ENCODE data around the gene CPXM1. TPM values are rescaled to one million over a fixed set of nuclear protein-coding genes. Genes with fewer than 3 reads are reported as not detected.

CPXM1 gene
- total and polyA plus RNA-seq, 10 of the 15 experiments (the other 5 are each of a cell fraction or from before 2014, with no cell fraction given): 0.22 to 3.9 (median 0.63) TPM; not detected in 2

DNA sequence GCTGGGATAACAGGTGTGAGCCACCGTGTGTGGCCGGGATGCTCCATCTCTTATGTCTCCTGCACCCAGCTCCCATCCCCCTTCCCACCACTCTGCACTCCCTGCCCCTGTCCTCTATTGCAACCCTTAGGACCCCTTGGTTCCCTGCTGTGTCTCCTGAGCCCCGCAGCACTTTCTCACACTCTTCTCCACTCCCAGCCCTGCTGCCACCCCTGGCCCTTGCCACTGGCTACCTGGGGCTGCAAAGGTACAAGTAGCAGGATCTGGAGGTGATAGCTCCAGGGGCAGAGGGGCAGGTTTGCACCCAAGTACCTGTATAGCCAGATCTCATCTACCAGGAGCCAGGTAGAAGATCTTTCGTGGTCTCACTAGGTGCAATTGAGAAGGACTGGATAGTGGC, 6.6 kb upstream of the CPXM1 start (continued):
- no peak for TF ChIP-seq STAT1 (conservative IDR thresholded peaks at IDR 0.05)

DNA sequence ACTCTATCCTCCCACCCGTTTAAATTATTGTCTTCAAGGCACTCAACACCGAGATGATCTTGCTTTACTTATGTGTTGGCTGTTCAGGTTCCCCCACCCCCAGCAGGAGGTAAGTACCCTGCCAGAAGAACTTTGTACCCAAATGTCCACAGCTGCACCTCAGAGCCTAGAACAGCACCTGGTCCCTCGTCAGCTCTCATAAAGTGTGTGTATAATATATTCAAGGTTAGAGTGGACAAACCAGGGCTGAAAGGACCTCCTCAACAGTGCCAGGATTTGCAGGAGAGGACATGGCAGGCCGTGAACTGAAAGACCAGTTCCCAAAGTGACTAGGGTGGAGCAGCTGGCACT, 5.9 kb upstream of the CPXM1 start:
- Histone ChIP-seq H3K9ac (ENCODE audit: control insufficient read depth, insufficient read depth, low read length) (no peak overlapping the region), H3K27ac (ENCODE audit: control insufficient read depth, insufficient read depth) (no peak overlapping the region), H2AFZ (ENCODE audit: control insufficient read depth, low read depth, low read length) (no peak overlapping the region), H4K20me1 (ENCODE audit: control insufficient read depth, insufficient read depth) (no peaks in the 10 kb centered on the region), H3K36me3 (ENCODE audit: control insufficient read depth in 2 of 2, insufficient read depth in 2 of 2, low read length in 1 of 2) (no peaks in the 10 kb centered on the region), H3K4me1 (ENCODE audit: control insufficient read depth, insufficient read depth, low read length) (no peaks in the 10 kb centered on the region), H3K9me3 (replicated peaks; ENCODE audit: control insufficient read depth, insufficient read depth, low read length) (no peaks in the 10 kb centered on the region), H3K4me3 (no peak overlapping the region), H3K4me2 (ENCODE audit: control insufficient read depth, insufficient read depth) (no peak overlapping the region), H3K79me2 (ENCODE audit: control insufficient read depth, insufficient read depth, low read length) (no peaks in the 10 kb centered on the region), H3K27me3 (replicated peaks in 1 of 2; ENCODE audit: control insufficient read depth in 2 of 2, insufficient read depth in 2 of 2, low read length in 1 of 2) (peaks cover 5 to 15% of the 10 kb centered on the region in 2 experiments)
- ChIA-PET CTCF (no interaction called here), POLR2A (no interaction called here), SMC1A (ENCODE audit: uncharacterized antibody, unreplicated experiment) (no interaction called here), RAD21 (ENCODE audit: unreplicated experiment) (no interaction called here)
- intact Hi-C loops (cut with micrococcal nuclease; ENCODE audit: unreplicated experiment): no loop called here
- 0% methylated on average over 4 of the region's 4 CpGs for WGBS (ENCODE audit: insufficient coverage, insufficient replicate concordance, low lambda C conversion rate, missing lambda C conversion rate)
- no peak for ATAC-seq
- TF ChIP-seq, protein P1, sequence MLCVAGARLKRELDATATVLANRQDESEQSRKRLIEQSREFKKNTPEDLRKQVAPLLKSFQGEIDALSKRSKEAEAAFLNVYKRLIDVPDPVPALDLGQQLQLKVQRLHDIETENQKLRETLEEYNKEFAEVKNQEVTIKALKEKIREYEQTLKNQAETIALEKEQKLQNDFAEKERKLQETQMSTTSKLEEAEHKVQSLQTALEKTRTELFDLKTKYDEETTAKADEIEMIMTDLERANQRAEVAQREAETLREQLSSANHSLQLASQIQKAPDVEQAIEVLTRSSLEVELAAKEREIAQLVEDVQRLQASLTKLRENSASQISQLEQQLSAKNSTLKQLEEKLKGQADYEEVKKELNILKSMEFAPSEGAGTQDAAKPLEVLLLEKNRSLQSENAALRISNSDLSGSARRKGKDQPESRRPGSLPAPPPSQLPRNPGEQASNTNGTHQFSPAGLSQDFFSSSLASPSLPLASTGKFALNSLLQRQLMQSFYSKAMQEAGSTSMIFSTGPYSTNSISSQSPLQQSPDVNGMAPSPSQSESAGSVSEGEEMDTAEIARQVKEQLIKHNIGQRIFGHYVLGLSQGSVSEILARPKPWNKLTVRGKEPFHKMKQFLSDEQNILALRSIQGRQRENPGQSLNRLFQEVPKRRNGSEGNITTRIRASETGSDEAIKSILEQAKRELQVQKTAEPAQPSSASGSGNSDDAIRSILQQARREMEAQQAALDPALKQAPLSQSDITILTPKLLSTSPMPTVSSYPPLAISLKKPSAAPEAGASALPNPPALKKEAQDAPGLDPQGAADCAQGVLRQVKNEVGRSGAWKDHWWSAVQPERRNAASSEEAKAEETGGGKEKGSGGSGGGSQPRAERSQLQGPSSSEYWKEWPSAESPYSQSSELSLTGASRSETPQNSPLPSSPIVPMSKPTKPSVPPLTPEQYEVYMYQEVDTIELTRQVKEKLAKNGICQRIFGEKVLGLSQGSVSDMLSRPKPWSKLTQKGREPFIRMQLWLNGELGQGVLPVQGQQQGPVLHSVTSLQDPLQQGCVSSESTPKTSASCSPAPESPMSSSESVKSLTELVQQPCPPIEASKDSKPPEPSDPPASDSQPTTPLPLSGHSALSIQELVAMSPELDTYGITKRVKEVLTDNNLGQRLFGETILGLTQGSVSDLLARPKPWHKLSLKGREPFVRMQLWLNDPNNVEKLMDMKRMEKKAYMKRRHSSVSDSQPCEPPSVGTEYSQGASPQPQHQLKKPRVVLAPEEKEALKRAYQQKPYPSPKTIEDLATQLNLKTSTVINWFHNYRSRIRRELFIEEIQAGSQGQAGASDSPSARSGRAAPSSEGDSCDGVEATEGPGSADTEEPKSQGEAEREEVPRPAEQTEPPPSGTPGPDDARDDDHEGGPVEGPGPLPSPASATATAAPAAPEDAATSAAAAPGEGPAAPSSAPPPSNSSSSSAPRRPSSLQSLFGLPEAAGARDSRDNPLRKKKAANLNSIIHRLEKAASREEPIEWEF (IDR thresholded peaks at IDR 0.05; ENCODE audit: insufficient replicate concordance, low read depth, low read length): no peak
- TF ChIP-seq EP300 (IDR thresholded peaks at IDR 0.05; ENCODE audit: borderline replicate concordance in 1 of 2, control insufficient read depth in 1 of 2, low read depth in 2 of 2, low read length in 2 of 2) (no peak), FOXM1 (IDR thresholded peaks at IDR 0.05; ENCODE audit: low read depth, low read length) (no peak)
- DNase-seq (ENCODE audit: low read depth, low spot score): no peak
- in situ Hi-C loops (cut with MboI): no loop called here
- FAIRE-seq: no peak
- no TSS peak for BruUV-seq (replicated peaks)
